ENCODE results near the gene EMP1.

The EMP1 gene

DNA sequence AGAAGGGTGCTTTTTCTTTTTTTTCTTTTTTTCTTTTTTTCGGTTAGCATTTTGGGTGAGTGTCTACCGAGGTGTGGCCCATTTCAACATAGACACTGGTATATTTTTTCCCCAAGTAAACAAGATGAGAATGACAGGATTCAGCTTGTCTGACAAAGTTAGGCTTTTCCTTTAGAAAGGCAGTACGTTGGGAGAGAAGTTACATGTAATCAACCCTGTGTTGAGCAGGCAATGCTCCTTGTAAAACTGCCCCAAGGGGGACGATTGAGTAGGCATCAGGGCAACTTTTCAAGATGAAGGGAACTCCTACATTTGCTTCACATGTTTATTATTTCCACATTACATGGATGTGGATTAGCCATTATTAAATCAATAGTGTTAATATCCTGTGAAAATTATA lies 1.7 kb downstream of the EMP1 start:
- no peak for DNase-seq

DNA sequence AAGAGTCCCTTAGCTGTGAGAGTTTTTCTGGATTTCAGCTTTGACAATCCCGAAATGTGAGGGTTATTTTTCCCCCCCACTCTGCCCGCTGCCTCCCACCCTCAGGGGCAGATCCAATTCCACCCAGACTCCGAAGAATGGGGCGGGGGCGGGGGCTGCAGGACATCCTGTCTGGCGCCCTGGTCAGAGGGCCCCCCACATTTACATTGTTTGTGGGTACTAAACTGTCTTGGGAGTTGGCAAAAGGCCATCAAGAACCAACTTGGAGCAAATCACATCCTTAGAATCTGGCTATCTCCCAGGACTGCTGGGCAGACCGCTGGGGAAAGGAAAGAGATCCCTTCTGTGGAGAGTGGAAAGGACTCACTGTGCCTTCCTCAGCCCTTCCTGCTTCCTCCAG lies 2.4 kb downstream of the EMP1 start:
- DNase-seq, result no peak

DNA sequence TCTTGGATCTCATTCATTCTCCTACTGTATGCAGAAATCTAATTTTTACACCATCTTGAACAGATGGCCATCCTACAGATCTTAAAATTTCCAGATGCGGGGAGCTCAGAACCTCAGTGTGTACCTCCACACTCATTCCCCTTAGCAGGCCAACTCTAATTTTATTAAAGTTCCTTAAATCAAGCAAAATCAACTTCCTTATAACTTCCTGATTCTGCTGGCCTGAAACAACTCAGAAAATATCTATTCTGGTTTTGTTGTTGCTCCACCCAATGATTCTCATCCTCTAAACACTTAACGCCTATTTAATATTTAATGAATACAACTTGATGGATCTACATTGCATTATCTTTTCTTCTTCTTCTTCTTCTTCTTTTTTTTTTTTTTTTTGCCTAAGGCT lies 3.1 kb downstream of the EMP1 start:
- DNase-seq, result no peak

DNA sequence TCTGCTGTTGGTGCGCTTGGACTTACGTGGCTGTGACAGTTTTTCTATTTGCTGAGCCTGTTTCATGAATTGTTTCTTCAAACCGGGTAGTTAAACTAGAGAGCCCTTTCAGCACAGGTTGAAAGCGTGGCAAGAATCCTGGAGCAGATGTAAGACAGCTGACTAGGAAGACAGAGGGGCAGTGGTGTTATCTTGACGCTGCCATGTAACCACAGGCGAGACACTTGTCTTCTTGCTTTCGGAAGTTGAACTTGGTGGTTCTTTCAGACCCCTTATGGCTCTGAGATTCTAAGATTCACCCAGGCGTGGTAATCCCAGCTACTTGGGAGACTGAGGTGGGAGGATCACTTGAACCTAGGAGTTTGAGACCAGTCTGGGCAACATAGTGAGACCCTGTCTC lies 4.3 kb downstream of the EMP1 start:
- DNase-seq, result no peak

DNA sequence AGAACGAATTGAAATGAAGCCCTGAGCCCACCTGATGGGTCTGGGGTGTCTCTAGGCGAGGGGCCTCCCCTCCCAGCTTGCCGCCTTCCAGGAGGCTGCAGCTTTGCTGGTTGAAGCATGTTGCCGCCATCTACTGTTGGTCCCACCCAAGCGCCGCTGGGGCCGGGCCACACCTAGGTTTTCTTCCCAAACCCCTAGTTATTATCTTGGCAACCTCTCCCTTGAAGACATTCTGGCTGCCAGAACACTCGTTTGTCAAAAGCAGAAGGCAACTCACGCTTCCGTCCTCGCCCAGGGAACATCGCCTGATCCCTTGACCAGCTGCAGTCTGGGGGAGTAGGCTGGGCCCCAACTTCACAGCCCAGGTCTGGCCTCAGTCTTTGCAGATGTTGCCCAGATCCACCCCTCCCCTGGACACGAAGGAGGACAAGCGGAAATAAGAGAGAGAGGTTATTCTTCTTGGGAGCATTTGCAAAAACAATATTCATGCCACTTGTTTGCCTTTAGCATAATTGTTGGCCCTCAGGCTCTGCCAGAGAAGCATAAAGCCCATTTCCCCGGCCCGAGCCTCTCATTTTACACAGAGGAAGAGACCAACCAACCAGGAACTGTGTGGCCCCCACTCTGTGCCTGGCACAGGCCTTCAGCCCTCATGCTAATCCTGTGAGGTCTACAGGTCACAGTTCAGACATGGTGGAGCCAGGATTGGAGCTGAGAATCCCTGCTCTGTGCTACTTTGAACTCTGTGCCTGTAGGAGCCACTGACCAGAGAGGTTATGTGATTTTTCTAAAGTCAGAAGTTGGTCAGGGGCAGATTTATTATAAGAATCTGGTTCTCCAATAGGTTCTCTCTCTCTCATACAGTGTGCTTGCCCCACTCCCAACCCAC lies 6.8 kb downstream of the EMP1 start:
- DNase-seq, result no peak

DNA sequence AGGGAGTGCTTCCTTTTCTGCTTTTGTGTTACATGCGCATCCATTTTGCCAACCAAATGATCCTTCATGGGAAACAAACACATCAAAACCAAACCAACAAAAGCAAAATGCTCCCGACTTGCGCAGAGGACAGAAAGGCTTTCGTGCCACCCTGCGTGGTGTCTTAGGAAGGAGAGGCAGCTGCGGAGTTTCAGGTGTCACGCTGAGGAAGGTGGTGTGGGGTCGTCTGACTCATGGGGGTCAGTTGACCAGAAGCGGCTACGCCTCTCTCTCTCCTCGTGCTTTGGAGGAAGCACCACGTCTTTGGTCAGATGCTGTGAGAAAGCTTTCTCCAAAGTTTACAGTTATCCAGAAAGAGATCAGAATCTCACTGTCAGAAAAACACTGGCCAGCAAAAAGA lies 7.9 kb downstream of the EMP1 start:
- no peak for DNase-seq

DNA sequence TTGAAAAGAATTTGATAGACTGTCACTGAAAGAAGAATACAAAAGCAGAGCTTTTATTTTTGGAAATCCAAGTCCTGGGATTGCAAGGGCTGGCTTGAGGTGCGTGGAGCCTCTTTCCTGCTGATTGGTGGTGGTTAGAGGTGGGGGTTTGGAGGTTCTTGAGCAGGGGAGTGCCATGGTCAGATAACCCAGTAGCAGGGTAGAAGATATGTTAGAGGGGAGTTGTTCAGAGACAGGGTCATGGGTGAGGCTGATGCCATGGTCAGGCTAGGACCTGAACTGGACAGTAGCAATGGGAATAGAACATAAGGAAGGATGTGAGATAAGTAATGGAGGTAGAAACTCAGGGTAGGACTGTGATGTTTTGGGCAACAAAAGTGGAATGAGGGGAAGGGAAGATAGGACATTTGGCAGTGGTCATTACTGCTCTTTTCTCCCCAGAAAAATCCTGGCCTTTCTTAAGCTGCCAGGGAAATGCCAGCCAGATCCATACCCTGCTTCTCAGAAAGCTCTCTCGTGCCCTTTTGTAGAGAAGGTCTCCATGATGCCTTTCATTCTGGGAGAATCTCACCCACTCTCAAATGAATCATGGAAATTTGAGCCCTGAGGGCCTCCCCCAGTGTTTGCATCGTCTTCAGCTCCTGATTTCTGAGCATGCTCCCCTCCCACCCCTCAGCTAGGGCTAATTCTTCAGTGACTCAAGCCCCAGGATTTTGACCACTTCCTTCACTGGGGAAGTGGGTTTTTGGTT lies 9.5 kb downstream of the EMP1 start:
- no peak for DNase-seq

DNA sequence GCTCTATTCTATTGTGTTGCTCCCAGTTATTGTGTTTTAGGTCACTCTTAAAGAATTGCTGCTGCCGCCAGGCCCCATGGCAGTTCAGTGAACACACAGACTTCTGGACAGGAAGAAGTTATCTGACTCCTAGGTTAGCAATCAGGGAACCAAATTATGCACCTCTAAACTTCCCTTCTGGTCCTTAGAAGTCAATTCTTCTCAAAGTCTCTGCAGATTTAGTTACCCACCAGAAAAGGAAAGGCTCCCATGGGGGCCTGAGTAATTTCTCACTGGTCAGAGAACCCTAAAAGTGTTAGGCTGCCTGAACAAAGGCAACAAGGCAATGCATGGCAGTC lies 10.0 kb downstream of the EMP1 start:
- DNase-seq, result no peak

DNA sequence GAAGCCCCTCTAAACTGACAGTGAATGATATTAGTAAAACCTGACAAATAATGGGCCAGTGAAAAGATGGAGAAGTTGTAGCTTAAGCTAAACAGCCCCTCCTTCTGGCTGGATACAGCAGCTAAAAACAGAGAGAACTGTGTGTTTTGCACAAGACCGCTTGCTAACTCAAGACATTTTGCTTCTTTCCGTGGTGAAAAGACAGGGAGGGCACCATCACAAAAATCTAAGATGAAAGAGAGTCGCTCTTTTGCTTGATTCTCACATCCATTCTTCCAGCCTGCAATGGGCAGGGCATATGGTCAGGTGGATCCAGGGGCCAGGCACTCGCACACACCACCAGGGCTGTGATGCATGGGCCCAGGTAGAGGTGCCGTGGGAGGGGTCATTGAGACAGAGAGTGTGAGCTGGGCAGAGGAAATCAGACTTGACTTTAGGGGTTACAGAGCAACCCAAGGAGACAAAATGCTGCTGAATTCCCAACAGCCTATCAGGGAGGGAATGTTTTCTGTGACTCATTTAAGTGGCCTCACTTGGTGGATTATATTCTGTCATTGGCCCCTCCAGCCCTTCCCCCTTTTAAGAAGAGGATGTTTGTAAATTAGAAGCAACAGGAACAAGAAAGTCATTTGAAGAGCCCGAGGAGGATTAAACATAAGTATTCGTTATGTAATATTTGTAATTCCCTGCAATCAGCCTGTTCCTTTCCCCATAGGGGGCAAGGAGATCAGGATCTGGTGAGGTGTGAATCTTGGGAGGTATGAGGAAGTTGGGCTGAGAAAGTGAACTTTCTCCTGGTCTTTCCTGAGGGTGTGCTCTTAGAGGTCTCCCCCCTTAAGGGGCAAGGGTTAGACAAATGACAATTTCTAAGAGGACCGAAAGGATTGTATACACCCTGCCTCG lies 12.3 kb downstream of the EMP1 start:
- no peak for DNase-seq

DNA sequence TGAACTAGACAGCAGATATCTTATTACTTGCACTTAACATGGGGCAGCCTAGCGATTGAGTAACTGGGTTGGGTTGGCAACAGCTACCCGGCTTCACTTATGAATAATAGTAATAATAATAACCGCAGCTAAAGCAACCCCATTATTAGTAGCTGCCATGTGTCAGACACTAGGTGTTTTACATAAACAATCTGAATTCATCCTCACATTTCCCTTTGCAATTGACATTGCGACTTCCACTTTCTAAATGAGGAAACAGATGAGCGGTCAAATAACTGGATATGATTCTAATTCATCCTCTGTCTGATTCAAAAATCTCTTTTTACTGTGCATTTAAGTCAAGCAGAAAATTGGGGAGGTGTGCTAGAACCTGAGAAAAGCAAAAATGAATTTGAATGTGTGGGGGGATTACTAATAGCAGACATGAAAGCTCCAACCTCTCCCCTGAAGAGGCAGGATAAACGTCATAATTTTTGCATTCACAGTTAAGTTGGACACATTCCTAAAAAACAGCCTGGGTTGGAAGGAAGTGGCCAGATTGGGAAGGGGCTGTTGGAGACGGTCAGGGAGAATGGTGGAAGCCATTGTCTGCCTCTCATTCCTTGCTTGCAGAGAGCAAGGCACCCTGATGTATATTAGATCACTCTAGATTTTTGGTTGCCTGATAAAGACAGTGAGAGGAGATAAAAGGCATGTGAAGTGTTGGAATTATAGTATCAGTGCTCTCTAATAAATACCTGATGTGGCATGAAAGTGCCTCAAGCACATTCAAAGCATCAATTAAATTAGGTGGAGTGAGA lies 13.1 kb downstream of the EMP1 start:
- no peak for DNase-seq

DNA sequence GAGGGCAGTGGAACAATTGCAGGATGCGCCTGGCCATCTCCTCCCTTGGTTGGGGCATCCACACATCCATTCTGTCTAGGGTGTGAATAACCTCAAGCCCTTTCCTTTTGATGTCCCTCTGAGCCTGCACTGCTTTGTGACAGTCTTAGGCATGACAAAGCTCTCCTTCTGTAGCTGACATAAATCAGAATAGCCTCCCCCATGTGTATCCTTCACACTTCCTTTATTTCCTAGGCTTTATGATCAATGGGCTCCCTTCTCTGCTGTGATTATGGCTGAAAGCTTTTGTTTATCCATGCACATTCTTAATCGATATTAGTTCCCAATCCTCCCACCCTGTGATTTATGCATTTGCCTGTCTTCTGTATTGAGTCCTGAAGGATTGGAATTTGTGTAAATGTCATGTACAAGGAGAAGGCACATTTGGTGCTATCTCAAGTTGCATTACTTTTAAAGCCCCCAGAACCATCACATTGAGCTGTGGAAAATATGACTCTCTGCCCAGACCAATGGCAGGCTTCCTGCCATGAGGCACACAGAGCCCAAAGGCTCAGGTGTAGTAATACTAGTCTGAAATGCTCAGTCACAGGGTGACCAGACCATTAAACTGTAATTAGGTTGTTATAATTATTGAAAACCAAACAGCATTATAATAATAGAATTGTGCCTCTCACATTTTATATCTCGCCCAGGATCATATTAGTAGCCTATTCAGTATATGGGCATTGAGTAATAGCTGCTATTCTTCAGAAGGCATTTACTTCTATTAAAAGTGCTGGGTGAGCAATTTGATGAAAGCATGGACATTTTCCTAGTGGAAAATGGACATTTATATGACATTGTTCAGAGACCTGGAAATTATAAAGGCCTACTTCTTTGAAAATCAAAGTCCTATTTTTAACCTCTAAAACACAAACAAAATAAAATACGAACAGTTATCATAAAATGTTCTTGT lies 14.0 kb downstream of the EMP1 start:
- no peak for DNase-seq

DNA sequence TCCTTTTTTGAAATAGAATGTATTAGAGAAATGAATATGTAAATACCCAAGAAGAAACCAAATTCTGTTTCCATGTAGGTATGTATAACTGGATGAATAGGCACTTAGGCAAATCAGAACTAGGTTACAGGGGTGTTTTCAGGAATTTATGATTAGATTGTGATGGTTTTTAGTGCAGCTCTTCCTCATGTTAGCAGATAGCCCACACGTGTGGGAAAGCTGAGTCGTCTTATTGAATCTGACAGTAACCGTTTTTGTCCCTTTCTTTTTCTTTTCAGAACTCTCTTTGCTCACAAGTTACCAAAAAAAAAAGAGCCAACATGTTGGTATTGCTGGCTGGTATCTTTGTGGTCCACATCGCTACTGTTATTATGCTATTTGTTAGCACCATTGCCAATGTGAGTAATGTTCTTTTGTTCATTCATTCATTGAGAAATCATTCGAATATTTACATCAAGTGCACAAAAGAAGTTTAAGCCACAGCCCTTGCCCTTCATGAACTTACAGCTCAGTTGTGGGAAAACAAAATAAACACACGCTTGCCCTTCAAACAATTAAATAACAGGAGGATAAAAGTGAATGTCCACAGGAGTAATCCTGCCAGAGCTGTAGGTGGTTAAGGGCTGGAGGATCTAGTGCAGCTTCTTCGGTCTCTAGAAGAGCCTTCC lies 14.8 kb downstream of the EMP1 start:
- no peak for DNase-seq

DNA sequence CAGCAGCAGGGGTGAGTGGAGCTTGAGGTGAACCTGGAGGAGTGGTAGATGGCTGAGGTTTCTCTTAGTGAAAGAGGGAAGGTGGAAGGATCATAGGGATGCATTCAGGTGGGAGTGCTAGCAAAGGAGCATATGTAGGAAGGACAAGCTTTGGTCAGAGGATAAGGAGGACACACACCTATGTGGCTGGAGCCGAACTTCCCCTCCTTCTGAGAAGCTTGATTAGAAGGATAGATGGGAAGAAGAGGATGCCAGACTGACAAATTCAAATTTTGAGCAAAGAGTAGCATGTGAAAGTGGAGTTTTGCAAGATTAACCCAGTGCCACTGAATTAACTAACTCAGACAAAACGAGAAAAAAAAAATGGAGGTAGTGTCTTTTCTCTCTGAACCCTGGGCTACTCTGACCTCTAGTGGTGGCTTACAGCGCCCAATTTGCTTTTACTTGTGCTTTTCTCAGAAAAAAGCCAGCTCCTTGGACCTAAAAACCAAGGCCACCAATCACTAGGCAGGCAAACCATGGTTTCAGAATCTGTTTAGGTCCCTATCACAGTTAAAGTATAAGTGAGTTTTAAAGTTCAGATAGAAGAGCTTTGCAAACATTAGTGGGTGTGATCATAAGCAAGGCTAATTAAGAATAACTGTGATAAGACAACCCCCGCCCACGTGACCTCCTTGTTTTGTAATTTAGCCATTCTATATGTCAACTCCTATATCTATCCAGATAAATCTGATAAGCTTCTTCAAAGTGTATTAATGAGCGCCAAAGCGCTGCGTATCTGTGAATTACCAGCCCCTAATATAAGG lies 15.5 kb downstream of the EMP1 start:
- DNase-seq, result peak; percentile 61

DNA sequence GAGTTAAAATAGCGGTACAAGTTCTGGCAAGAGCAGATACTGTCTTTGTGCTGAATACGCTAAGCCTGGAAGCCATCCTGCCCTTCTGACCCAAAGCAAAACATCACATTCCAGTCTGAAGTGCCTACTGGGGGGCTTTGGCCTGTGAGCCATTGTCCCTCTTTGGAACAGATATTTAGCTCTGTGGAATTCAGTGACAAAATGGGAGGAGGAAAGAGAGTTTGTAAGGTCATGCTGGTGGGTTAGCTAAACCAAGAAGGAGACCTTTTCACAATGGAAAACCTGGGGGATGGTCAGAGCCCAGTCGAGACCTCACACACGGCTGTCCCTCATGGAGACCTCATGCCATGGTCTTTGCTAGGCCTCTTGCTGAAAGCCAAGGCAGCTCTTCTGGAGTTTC lies 18.5 kb downstream of the EMP1 start:
- DNase-seq, result no peak

DNA sequence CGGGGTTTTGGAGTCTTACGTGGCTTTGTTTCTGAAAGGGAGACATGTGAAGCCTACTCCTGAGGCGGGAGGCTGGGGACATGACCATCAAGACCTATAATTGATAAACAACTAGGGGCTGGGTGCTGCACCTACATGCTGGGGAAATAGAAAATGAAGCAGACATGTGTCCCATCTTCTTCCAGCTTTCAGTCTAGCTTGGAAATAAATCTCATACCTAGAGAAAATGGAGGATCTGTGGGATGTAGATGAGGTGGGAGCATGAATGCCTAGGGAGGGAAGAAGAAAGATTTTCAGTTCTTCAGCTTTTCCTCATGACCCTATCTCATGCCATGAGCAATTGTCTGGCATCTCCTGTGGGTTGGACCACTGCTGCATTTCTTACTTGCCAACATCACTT lies 22.1 kb downstream of the EMP1 start:
- no peak for DNase-seq

DNA sequence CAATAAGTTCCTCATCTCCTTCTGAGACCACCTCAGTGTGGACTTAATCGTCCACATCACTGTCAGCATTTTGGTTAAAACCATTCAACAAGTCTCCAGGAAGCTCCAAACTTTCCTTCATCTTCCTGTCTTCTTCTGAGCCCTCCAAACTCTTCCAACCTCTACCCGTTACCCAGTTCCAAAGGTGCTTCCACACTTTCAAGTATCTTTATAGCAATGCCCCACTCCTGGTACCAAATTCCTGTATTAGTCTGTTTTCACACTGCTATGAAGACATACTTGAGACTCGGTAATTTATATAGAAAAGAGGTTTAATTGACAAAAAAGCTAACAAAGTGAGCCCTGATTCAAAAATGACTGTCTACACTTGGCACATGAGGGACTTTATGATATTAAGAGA lies 22.8 kb downstream of the EMP1 start:
- no peak for DNase-seq

DNA sequence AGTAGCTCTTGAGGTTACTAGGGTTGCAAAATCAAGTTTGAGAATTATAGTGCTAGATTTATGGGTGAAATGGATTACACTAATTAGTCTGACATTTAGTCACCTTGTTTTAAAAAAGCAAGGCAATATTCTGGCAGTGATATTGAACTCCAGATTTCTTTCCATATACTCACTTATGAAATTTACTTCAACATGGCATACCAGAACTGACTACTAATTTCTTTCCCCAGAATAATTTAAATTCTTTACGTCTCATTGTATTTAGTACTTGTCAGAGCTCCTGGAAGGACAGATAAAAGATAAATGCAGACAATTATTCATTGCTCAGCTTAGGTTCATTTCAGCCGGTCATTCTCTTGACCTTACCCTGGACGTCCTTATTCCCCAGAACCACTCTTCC lies 24.3 kb downstream of the EMP1 start:
- DNase-seq, result no peak

DNA sequence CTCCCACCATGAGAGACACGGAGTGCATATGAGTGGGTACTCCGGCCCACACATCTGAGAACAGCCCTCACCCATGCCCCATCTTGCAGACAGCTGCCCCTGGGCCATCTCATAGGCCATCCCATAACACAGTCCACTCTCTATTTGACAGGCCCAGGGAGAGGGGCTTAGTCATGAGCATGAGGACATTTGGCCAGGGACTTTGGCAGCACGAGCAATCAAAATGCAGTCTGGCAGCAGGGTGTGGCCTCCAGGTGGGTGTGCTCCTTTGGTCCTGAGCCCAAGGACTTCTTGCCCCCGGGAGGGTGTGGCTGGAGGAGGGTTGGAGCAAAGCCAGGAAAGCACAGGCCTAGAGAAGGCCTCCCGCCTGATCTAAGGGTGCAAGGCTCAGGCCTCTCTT lies 25.6 kb downstream of the EMP1 start:
- DNase-seq, result no peak

DNA sequence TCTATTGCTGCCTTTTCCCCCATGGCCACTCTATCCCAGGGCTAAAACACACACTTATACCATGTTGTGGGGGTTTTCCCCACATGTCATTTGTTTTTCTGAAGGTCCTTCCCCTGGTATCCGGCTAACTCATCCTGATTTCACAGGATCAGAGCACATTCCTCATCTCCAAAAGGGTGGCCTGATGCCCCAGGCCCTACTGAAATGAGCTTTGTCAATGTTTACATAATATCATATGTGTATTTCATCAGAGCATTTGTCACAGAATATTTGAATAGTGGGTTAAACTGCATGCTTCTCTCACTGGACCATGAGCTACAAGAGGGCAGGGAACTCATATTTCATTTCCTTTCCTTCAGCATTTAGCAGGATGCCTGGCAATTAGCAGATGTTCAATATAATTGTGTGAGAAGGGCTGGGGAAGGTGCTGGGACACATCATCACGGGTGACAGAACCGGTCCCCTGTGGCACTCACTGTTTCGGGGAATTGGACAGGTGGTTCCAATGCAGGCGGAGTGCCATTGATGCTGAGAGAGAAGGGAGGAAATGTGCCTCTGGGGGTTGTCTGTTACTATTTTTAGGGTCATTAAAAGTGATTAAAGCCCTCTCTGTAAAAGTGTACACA lies 26.8 kb downstream of the EMP1 start:
- no peak for DNase-seq

DNA sequence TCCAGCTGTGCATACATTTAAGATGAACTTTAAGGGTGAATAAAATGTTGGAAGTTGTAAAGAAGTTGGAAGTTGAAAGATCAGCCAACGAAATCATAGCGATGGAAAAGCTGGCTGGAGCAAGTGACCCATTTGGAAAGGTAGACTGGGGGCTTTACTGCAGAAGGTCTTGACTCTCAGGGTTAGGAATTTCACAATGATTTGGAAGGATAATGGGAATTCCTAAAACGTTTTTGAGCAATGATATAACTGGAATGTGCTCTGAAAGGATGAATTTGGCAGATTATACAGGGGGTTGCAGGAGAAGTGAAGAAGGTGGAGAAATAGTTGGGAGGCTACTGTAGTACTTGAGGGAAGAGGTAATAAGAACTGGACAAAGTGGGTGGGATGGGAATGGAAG lies 27.4 kb downstream of the EMP1 start:
- no peak for DNase-seq
